Psoas muscle (tissue), 8 donors: Measurements from ENCODE around the gene KCTD17. TPM values are rescaled to one million over a fixed set of nuclear protein-coding genes. Genes with fewer than 3 reads are reported as not detected.

Experiments used
- ATAC-seq, 4 donors: fragments of 200-7000 bp; cut with Tn5 transposase; one replicate each; pipeline ENCODE4 v1.9.1; 2020; ENCODE audit warnings: moderate library complexity in 3 of 4, mild to moderate bottlenecking in 2 of 4
- DNase-seq, 2 donors: peaks; one replicate each; pipeline ENCODE4 v3.0.0-alpha.2; 2020
- H3K27ac ChIP-seq: fragments of 200-600 bp; one replicate; pipeline ENCODE4 v1.8.0; 2022
- H3K27me3 ChIP-seq, 3 donors: fragments of 200-600 bp in 1 of 3; one replicate each; pipeline versions ENCODE4 v1.6.1 to v1.8.0; 2013 to 2022; ENCODE audit warnings: low read length in 2 of 3, mild to moderate bottlenecking in 2 of 3, moderate library complexity in 1 of 3; ENCODE audit not compliant: insufficient read depth in 3 of 3
- H3K36me3 ChIP-seq, 2 donors: fragments of 200-600 bp in 1 of 2; one replicate each; pipeline versions ENCODE4 v1.6.1 to v1.8.0; 2013 to 2022; ENCODE audit warnings: low read depth in 1 of 2, mild to moderate bottlenecking in 1 of 2, moderate library complexity in 1 of 2; ENCODE audit not compliant: insufficient read depth in 1 of 2
- H3K4me1 ChIP-seq: fragments of 200-600 bp; one replicate; pipeline ENCODE4 v1.8.0; 2022
- H3K4me3 ChIP-seq: fragments of 200-600 bp; one replicate; pipeline ENCODE4 v1.8.0; 2022; ENCODE audit warnings: mild to moderate bottlenecking
- H3K9me3 ChIP-seq: fragments of 200-600 bp; one replicate; pipeline ENCODE4 v1.8.0; 2022
- CTCF ChIP-seq: fragments of 200-600 bp; IDR thresholded peaks from one replicate; pipeline ENCODE4 v1.8.0; 2022; ENCODE audit warnings: antibody characterized with exemption
- WGBS, 3 donors: extraction: QIAGEN DNeasy Blood & Tissue Kit; methylation state at CpG; one replicate each; pipeline versions ENCODE4 v1.1.6 to v1.1.7; 2013; 5-methylcytosine and 5-hydroxymethylcytosine counted together
- intact Hi-C, 2 donors: fragments of 100-400 bp; cut with DNase I; formaldehyde crosslinking; loops; one replicate each; pipeline versions ENCODE4 v1.11.0 to v1.14.2; 2022
- polyA plus RNA-seq, 3 donors: library from polyadenylated mRNA; stranded (reverse); fragments of 200-250 nt; gene quantifications; one replicate each; pipeline ENCODE4 v1.2.3, GENCODE V29; 2013
- total RNA-seq, 4 donors: library from RNA; stranded (reverse); fragmentation: NEBNext Ultra II Directional in 2 of 4; extraction: Animal tissue kit (Norgen Biotek cat#: 25700) in 2 of 4; gene quantifications; one replicate each; pipeline versions ENCODE4 v1.2.1 to v1.2.4, GENCODE V29; 2021 to 2023
- donor health status: healthy with polysubstance abuse.
- donor health status: DM: no; HTN: no; CAD: no; lungs with moderate emphysema.
- donor health status: Bipolar disorder and iron deficiency.
- donor health status: healthy.
- donor health status: DM: yes; HTN: yes; CAD: no.
- donor health status: DM: no; HTN: no; CAD: no.
- donor health status: DM: no; HTN: no; CAD: no.
- donor health status: DM: yes; HTN: yes; CAD: no.

The KCTD17 gene
- total and polyA plus RNA-seq, 7 donors: 1.5 to 3.4 (median 1.8) TPM

GRCh38 chr22:37036655-37037377 lies 14.7 kb upstream of the KCTD17 start:
- no peak for TF ChIP-seq CTCF
- WGBS, 3 donors: 76 to 79% (median 77%) methylated on average over 11 of the region's 11 CpGs
- Histone ChIP-seq H3K36me3 (no peaks in the 10 kb centered on the region), H3K27me3 (peaks cover 0 to 41% (median 2%) of the 10 kb centered on the region in 3 donors), H3K9me3 (no peaks in the 10 kb centered on the region), H3K4me3 (no peak overlapping the region), H3K4me1 (no peaks in the 10 kb centered on the region), H3K27ac (no peak overlapping the region)
- no peak for ATAC-seq
- intact Hi-C loops: no loop called here
- DNase-seq: no peak

GRCh38 chr22:37037669-37038068 lies 13.9 kb upstream of the KCTD17 start:
- Histone ChIP-seq H3K4me1 (no peaks in the 10 kb centered on the region), H3K27ac (no peak overlapping the region), H3K9me3 (no peaks in the 10 kb centered on the region), H3K36me3 (no peaks in the 10 kb centered on the region), H3K27me3 (peaks cover 0 to 48% (median 2%) of the 10 kb centered on the region in 3 donors), H3K4me3 (no peak overlapping the region)
- no peak for TF ChIP-seq CTCF
- ATAC-seq: no peak
- no peak for DNase-seq
- intact Hi-C loops: no loop called here
- 33 to 37% (median 35%) methylated on average over 14 of the region's 14 CpGs for WGBS, 3 donors

GRCh38 chr22:37039466-37039865 lies 12.1 kb upstream of the KCTD17 start:
- WGBS, 3 donors: 80 to 85% (median 85%) methylated on average over 2 of the region's 2 CpGs
- DNase-seq (no peak), ATAC-seq (no peak)
- Histone ChIP-seq H3K9me3 (no peaks in the 10 kb centered on the region), H3K4me1 (no peaks in the 10 kb centered on the region), H3K27me3 (peaks cover 0 to 56% (median 2%) of the 10 kb centered on the region in 3 donors), H3K36me3 (no peaks in the 10 kb centered on the region), H3K27ac (no peak overlapping the region), H3K4me3 (no peak overlapping the region)
- intact Hi-C loops: no loop called here
- TF ChIP-seq CTCF: no peak

GRCh38 chr22:37043209-37043827 lies 8.2 kb upstream of the KCTD17 start:
- TF ChIP-seq CTCF: no peak
- Histone ChIP-seq H3K36me3 (no peaks in the 10 kb centered on the region), H3K27me3 (peaks cover 0 to 44% (median 0%) of the 10 kb centered on the region in 3 donors), H3K4me3 (no peak overlapping the region), H3K4me1 (no peaks in the 10 kb centered on the region), H3K27ac (no peak overlapping the region), H3K9me3 (no peaks in the 10 kb centered on the region)
- intact Hi-C loops: loop anchor here in 1 of 2 donors (10.0 kb wide), 1 partner anchor 259 kb away; no protein-coding TSS in a partner anchor
- WGBS, 3 donors: 58 to 62% (median 59%) methylated on average over 7 of the region's 7 CpGs
- DNase-seq: no peak
- no peak for ATAC-seq
